Neuron (in vitro differentiated cells): Measurements from ENCODE around the gene ICE2.
A peak's percentile ranks its signal among the peaks of the same experiment; 100 is the strongest.

Experiments
- H2AFZ ChIP-seq: one replicate; pipeline ENCODE4 v1.6.1; 2013; ENCODE audit warnings: low read depth, mild to moderate bottlenecking, inconsistent platforms, low read length, moderate library complexity
- H3K27me3 ChIP-seq: one replicate; pipeline ENCODE4 v1.6.1; 2013; ENCODE audit warnings: low read length; ENCODE audit not compliant: insufficient read depth
- H3K36me3 ChIP-seq: one replicate; pipeline ENCODE4 v1.6.1; 2013; ENCODE audit warnings: low read length; ENCODE audit not compliant: insufficient read depth
- H3K4me1 ChIP-seq: one replicate; pipeline ENCODE4 v1.6.1; 2013; ENCODE audit warnings: low read length; ENCODE audit not compliant: insufficient read depth
- H3K4me3 ChIP-seq: 2 replicates; pipeline ENCODE4 v1.5.1; 2013; ENCODE audit warnings: mild to moderate bottlenecking, low read length, moderate library complexity
- H3K9me3 ChIP-seq: one replicate; pipeline ENCODE4 v1.6.1; 2013; ENCODE audit warnings: low read length

Gene ICE2

GRCh38 chr15:60382773-60383674 is 95.9 kb downstream of the ICE2 start:
- no peaks in the 10 kb centered on the region for H3K27me3 ChIP-seq
- peaks cover 13% of the 10 kb centered on the region for H3K4me1 ChIP-seq
- no peak overlapping the region for H3K4me3 ChIP-seq
- no peak overlapping the region for H2AFZ ChIP-seq
- H3K36me3 ChIP-seq: no peaks in the 10 kb centered on the region
- H3K9me3 ChIP-seq: peaks cover 2% of the 10 kb centered on the region

DNA sequence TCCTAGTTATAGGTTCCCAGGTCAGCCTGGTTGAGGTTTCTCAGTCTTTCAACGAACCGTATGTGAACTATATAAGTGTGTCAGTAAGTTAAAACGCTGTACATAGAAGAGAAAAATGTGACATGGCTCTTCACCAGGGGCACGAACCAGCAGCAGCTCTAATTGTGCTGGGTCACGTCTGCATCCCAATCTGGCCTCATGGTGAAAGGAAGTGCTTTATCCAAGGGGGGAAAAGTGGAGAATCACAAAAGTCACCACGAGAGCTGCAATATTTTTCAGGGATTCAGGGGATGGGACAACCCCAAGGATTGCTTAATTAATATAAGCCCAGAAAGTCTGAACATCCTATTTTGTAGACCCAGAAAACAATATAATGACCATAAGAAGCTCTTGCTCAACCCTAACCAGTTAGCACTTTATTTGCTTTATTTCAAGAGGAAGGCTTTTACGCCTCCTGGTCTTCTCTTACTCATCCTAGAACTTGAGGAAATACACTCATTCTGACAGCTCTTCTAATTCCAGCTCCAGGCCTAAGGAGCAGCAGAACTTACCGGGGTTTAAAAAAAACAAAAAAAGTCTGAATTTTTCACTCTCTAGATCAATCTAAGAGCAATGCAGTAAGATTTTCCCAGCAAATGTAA is 97.7 kb downstream of the ICE2 start:
- Histone ChIP-seq H3K4me1 (peaks cover 13% of the 10 kb centered on the region), H2AFZ (no peak overlapping the region), H3K27me3 (no peaks in the 10 kb centered on the region), H3K9me3 (no peaks in the 10 kb centered on the region), H3K36me3 (no peaks in the 10 kb centered on the region), H3K4me3 (no peak overlapping the region)

DNA sequence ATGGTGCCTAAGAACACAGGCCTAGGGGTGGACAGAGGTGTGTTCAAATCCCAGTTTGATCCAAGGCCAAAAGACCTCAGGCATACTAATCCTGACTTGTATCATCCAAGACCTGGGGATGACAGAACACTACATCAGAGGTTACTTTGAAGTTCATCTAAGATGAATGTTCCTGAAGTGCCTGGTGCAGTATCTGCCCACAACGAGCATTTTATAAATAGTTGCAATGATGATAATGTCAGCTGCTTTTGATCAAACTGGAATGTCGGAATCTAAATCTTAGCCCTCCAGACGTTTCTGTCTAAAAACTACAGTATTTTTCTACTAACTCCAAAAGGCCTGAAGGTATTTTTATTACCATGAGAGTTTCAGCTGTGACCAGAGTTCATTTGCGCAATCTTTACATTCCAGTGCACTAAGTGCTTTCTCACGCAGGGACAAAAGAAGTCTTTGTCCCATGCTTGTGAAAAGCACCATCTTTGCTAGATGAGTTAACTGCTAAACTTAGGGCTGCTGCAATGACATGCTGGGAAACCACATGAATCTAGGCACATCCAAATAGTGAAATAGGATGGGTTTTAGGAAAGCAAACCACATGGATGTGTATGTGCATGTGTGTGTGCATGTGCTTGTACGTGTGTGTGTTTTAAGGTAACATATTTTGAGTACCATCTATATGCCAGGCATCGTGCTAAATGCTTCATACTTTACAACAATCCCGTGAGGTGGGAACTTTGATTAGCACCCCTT is 99.2 kb downstream of the ICE2 start:
- no peak overlapping the region for H3K4me3 ChIP-seq
- no peaks in the 10 kb centered on the region for H3K36me3 ChIP-seq
- H3K27me3 ChIP-seq: no peaks in the 10 kb centered on the region
- H3K9me3 ChIP-seq: no peaks in the 10 kb centered on the region
- peaks cover 26% of the 10 kb centered on the region for H3K4me1 ChIP-seq
- H2AFZ ChIP-seq: no peak overlapping the region

DNA sequence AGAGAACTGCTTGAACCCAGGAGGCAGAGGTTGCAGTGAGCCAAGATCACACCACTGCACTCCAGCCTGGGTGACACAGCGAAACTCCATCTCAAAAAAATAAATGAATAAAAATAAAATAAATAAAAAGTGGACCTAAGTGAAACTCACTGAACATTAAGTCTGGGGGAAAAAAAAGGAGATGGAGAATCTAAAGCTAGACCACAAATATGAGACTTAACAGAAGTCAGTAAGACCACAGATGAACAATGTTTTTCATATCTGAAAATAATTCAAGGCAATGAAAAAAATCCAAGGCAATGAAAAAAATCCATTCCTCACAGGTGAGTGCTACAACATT is 99.8 kb downstream of the ICE2 start:
- Histone ChIP-seq H3K4me1 (peaks cover 29% of the 10 kb centered on the region), H3K9me3 (no peaks in the 10 kb centered on the region), H3K4me3 (no peak overlapping the region), H2AFZ (no peak overlapping the region), H3K36me3 (no peaks in the 10 kb centered on the region), H3K27me3 (no peaks in the 10 kb centered on the region)

DNA sequence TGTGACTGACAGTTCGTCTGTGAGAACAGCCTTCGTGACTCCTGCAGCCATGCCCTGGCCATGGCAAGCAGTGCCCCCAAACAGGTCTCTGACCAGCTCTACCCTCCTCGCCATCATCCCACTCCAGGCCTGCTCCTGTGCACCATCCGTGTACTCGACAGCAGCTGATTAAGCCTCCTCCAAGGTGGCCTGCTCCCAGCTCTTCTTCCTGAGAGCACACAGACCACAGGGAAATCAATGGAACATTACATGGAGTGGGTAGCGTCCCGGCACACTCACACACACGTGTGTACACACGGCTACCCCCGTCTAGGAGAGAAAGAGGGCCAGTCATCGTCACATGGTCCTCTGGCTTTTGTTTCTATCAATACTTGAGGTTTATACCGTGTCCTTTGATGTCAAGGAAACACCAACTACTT is 102.3 kb downstream of the ICE2 start:
- Histone ChIP-seq H3K4me3 (no peak overlapping the region), H3K9me3 (no peaks in the 10 kb centered on the region), H3K4me1 (peaks cover 34% of the 10 kb centered on the region), H3K27me3 (no peaks in the 10 kb centered on the region), H3K36me3 (no peaks in the 10 kb centered on the region), H2AFZ (no peak overlapping the region)

DNA sequence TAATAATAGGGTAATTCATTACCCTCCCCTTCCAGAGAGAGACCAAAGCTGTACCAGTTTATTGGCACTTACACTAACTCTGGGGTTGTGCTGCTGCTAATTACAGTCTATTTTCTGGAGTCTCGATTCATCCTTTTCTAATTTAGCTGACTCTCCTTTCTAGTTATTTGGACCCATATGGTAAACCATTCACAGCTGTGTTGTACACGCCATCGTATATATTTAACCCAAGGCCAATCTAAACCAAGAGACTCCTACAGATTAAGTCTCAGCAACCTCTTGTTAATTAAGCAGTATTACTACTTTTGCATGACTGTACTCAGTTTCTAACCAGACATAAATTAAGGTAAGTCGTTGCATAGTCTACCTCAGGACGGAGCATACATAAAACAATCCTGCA is 103.6 kb downstream of the ICE2 start:
- no peaks in the 10 kb centered on the region for H3K9me3 ChIP-seq
- H3K4me3 ChIP-seq: no peak overlapping the region
- H2AFZ ChIP-seq: no peak overlapping the region
- H3K27me3 ChIP-seq: no peaks in the 10 kb centered on the region
- no peaks in the 10 kb centered on the region for H3K36me3 ChIP-seq
- peaks cover 42% of the 10 kb centered on the region for H3K4me1 ChIP-seq

DNA sequence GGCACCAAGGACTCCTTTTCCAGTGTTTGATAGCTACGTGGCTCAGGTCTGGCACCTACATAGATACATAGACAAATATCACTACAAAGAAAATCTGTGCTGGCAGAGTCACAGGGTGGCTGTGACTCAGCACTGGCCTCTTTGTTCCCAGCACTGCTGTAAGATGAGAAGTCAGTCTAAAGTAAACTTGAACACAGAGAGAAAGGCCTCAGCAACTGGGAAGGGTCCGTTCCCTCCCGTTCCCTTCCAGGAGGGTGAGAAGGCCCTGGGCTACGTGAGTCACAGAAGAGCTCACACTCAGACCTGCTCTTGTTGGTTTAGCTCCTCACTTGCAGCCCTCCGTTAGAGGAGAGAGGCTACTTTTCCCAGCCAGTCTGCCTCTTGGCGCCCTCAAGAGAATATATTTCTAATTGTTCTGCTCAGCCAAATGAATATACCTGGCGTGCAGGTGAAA is 104.3 kb downstream of the ICE2 start:
- peaks cover 36% of the 10 kb centered on the region for H3K4me1 ChIP-seq
- H2AFZ ChIP-seq: peak overlapping the region; percentile 73
- peak overlapping the region; percentile 16 for H3K4me3 ChIP-seq
- H3K9me3 ChIP-seq: no peaks in the 10 kb centered on the region
- H3K27me3 ChIP-seq: no peaks in the 10 kb centered on the region
- H3K36me3 ChIP-seq: no peaks in the 10 kb centered on the region

DNA sequence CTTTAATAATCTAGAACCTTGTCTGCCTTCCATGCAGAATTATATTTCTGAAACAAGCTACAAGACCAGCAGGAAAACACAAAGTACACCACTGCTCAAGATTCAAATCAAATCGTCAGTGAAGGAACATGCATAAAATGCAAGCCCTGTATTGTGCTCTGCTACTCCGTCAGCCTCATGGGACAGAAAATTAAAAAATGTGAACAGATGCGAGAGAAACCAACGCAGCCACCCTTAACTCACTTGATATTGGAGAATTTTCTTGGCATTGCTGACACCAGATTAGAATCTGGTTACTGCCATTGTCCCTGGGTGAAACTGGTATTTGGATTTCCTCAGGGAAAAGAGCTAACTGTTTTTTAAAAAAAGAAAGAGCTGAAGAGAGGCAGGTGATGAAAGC is 104.7 kb downstream of the ICE2 start:
- H3K27me3 ChIP-seq: no peaks in the 10 kb centered on the region
- H3K9me3 ChIP-seq: no peaks in the 10 kb centered on the region
- peaks cover 32% of the 10 kb centered on the region for H3K4me1 ChIP-seq
- no peaks in the 10 kb centered on the region for H3K36me3 ChIP-seq
- peak overlapping the region; percentile 73 for H2AFZ ChIP-seq
- no peak overlapping the region for H3K4me3 ChIP-seq

DNA sequence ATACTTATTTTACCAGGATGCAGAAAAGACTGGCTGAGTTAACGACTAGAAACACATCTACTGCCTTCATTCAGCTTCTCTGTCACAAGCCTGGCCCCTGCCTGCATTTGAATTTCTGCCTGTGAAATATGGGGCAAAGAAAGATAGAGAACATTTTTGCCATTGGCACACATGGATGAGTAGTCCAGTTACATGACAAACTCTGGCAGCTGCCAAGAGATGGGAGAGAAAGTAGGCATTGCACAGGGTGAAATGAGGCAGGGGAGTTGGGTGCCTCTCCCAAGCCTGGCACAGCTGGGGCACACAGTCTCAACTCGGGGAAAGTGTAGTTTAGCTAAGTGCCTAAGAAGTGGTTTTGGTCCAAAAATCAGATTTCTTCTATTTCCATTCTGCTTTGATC is 105.2 kb downstream of the ICE2 start:
- H2AFZ ChIP-seq: peak overlapping the region; percentile 73
- H3K27me3 ChIP-seq: no peaks in the 10 kb centered on the region
- peaks cover 32% of the 10 kb centered on the region for H3K4me1 ChIP-seq
- no peaks in the 10 kb centered on the region for H3K9me3 ChIP-seq
- H3K4me3 ChIP-seq: no peak overlapping the region
- H3K36me3 ChIP-seq: no peaks in the 10 kb centered on the region

DNA sequence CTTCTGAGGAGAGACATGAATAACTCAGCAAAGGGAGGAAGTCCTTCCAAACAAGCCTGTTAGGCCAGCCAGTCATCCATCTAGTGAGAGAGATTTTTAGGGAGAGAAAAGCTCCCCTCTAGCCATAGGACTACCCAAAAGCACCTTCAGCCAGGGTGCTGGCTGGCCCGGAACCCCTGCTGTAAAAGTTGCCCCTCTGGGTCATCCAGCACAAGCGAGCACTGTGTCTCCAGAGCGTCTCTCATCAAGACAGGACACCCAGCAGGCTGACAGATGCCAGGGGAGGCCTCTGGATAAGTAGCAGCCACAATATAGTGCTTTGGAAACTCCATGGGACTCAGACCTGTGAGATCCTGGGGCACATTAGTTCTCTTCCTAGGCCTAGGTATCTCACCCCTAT is 105.6 kb downstream of the ICE2 start:
- Histone ChIP-seq H3K36me3 (no peaks in the 10 kb centered on the region), H3K4me3 (no peak overlapping the region), H3K9me3 (no peaks in the 10 kb centered on the region), H3K4me1 (peaks cover 32% of the 10 kb centered on the region), H2AFZ (peak overlapping the region; percentile 73), H3K27me3 (no peaks in the 10 kb centered on the region)

GRCh38 chr15:60372756-60373155 is 106.2 kb downstream of the ICE2 start:
- Histone ChIP-seq H3K4me3 (no peak overlapping the region), H3K36me3 (no peaks in the 10 kb centered on the region), H3K27me3 (no peaks in the 10 kb centered on the region), H3K9me3 (no peaks in the 10 kb centered on the region), H3K4me1 (peaks cover 32% of the 10 kb centered on the region), H2AFZ (no peak overlapping the region)

DNA sequence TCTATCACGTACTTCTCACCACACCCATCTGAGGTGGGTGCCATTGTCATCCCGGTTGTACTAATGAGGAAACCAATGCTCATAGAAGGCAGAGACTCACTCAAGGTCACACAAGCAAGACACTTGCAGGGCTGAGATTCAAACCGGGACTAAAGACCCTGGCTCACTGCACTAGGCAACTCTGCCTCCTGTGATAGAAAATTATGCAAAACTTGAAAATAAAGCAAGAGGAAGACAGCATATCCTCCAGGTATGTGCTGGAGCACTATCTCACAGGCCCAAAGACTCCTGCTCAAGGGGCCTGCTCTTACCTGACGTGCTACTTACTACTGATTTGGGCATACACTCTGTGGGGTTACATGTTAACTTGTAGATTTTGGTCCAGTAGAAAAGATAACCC is 106.7 kb downstream of the ICE2 start:
- Histone ChIP-seq H2AFZ (no peak overlapping the region), H3K27me3 (no peaks in the 10 kb centered on the region), H3K4me1 (peaks cover 32% of the 10 kb centered on the region), H3K4me3 (no peak overlapping the region), H3K9me3 (no peaks in the 10 kb centered on the region), H3K36me3 (no peaks in the 10 kb centered on the region)
